GM12891 (cell line): ENCODE results near the gene ELMO1.

ENCODE experiments used
- PAX5 ChIP-seq: IDR thresholded peaks from 2 replicates; pipeline ENCODE4 v1.6.1; 2011; ENCODE audit warnings: low read length, moderate library complexity, mild to moderate bottlenecking; ENCODE audit not compliant: insufficient read depth, severe bottlenecking
- POLR2A ChIP-seq: IDR thresholded peaks from 2 replicates; pipeline ENCODE4 v1.6.1; 2011; ENCODE audit warnings: low read depth, low read length, control low read depth
- POLR2AphosphoS5 ChIP-seq: IDR thresholded peaks from 2 replicates; pipeline ENCODE4 v1.6.1; 2011; ENCODE audit warnings: low read depth, low read length, control low read depth
- TAF1 ChIP-seq: IDR thresholded peaks from 2 replicates; pipeline ENCODE4 v1.6.1; 2011; ENCODE audit warnings: low read depth, low read length, control low read depth

DNA sequence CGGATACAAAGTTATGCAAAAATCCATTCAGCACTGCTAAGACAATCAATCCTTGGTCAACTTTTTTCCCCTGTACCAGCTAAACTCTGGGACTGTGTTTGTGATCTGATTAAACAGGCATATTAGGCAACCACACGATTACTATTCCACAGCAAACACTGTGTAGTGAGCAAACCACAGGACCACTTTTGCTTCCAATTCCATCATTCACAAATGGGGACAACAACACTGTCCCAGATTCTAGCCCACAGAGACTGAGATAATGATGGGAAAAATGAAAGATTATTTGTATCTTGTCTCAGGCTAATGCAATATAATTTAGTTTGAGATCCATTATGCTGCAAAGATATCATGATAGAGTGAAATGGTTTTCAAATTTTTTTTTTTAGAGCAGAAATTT lies 560.7 kb downstream of the ELMO1 start:
- no peak for TF ChIP-seq POLR2AphosphoS5
- no peak for TF ChIP-seq TAF1
- TF ChIP-seq PAX5: no peak
- no peak for TF ChIP-seq POLR2A
